ENCODE data around the gene SSTR3. TPM values are rescaled to one million over a fixed set of nuclear protein-coding genes. Genes with fewer than 3 reads are reported as not detected.
"Not testable (repeated sequence)": the region's sequence is repeated elsewhere in the genome, so short reads cannot be mapped to it uniquely, and the experiment has no call there.

The SSTR3 gene
- total RNA-seq, 1 donor: not detected

GRCh38 chr22:37202716-37203115 lies 9.6 kb downstream of the SSTR3 start:
- no peak for DNase-seq (ENCODE audit: low read depth)
- no peak overlapping the region for H3K4me3 ChIP-seq (ENCODE audit: low read depth, low read length)
- no peak for TF ChIP-seq CTCF (IDR thresholded peaks at IDR 0.05; ENCODE audit: insufficient read depth, low read length)

- no peak for TF ChIP-seq CTCF (IDR thresholded peaks at IDR 0.05; ENCODE audit: insufficient read depth, low read length)
- H3K4me3 ChIP-seq (ENCODE audit: low read depth, low read length): no peak overlapping the region
- DNase-seq (ENCODE audit: low read depth): no peak
Observed at GRCh38 chr22:37202001-37202555, 10.2 kb downstream of the SSTR3 start.

- not testable (repeated sequence) for H3K4me3 ChIP-seq (ENCODE audit: low read depth, low read length); DNase-seq (ENCODE audit: low read depth)
Observed at GRCh38 chr22:37201443-37201820, 10.8 kb downstream of the SSTR3 start.

- TF ChIP-seq CTCF (IDR thresholded peaks at IDR 0.05; ENCODE audit: insufficient read depth, low read length): no peak
- H3K4me3 ChIP-seq (ENCODE audit: low read depth, low read length): peak overlapping the region; percentile 46
- DNase-seq (ENCODE audit: low read depth): no peak
Observed at GRCh38 chr22:37199760-37200108, 12.5 kb downstream of the SSTR3 start.

GRCh38 chr22:37199103-37199759 lies 13.0 kb downstream of the SSTR3 start:
- H3K4me3 ChIP-seq (ENCODE audit: low read depth, low read length): peak overlapping the region; percentile 78

GRCh38 chr22:37198258-37199102 lies 13.8 kb downstream of the SSTR3 start:
- H3K4me3 ChIP-seq (ENCODE audit: low read depth, low read length): peak overlapping the region; percentile 78
- peak; percentile 74 for TF ChIP-seq CTCF (IDR thresholded peaks at IDR 0.05; ENCODE audit: insufficient read depth, low read length)
- peak; percentile 70 for DNase-seq (ENCODE audit: low read depth)

More at GRCh38 chr22:37199103-37199759, 13.0 kb downstream of the SSTR3 start:
- peak; percentile 90 for TF ChIP-seq CTCF (IDR thresholded peaks at IDR 0.05; ENCODE audit: insufficient read depth, low read length)
- peak; percentile 97 for DNase-seq (ENCODE audit: low read depth)
